HG03575 (cell line): ENCODE measurements around the gene PHF1.

Experiments
- ATAC-seq: cut with Tn5 transposase; IDR thresholded peaks from one replicate; pipeline ENCODE4 v1.9.1; 2021; ENCODE audit not compliant: unreplicated experiment, insufficient number of reproducible peaks, low FRiP score; ENCODE audit errors: extremely low read depth

PHF1 gene

GRCh38 chr6:33415831-33416230 lies 5.0 kb downstream of the PHF1 start:
- ATAC-seq: no peak

- ATAC-seq: no peak
Observed at GRCh38 chr6:33416386-33417127, 5.7 kb downstream of the PHF1 start.

- no peak for ATAC-seq
Observed at GRCh38 chr6:33417128-33417902, 6.5 kb downstream of the PHF1 start.

- peak; percentile 73 for ATAC-seq
Observed at GRCh38 chr6:33417903-33418689, 7.3 kb downstream of the PHF1 start, which contains the start of gene CUTA. CUTA (minus strand) TSS chr6:33418107; CDS start chr6:33418000, 107 bp downstream.

- ATAC-seq: no peak
Observed at GRCh38 chr6:33418690-33419291, 8.0 kb downstream of the PHF1 start.

- no peak for ATAC-seq
Observed at GRCh38 chr6:33419580-33420490, 9.0 kb downstream of the PHF1 start, which contains the start of gene SYNGAP1. SYNGAP1 (plus strand) TSS chr6:33420065; CDS start chr6:33420265, 200 bp downstream.

GRCh38 chr6:33420491-33421343 lies 9.9 kb downstream of the PHF1 start:
- no peak for ATAC-seq

- ATAC-seq: no peak
Observed at GRCh38 chr6:33421344-33421643, 10.5 kb downstream of the PHF1 start.

GRCh38 chr6:33423777-33424176 lies 13.0 kb downstream of the PHF1 start:
- no peak for ATAC-seq

GRCh38 chr6:33424855-33425667 lies 14.2 kb downstream of the PHF1 start:
- ATAC-seq: no peak

GRCh38 chr6:33425668-33426577 lies 15.1 kb downstream of the PHF1 start:
- no peak for ATAC-seq

- no peak for ATAC-seq
Observed at GRCh38 chr6:33426590-33427511, 16.0 kb downstream of the PHF1 start.

GRCh38 chr6:33427585-33428223 lies 16.9 kb downstream of the PHF1 start:
- ATAC-seq: no peak

- ATAC-seq: no peak
Observed at GRCh38 chr6:33428224-33428965, 17.6 kb downstream of the PHF1 start.
